HepG2 (cell line): ENCODE measurements around the gene CD79A. TPM values are rescaled to one million over a fixed set of nuclear protein-coding genes. Genes with fewer than 3 reads are reported as not detected.

ENCODE experiments used
- ATF1 ChIP-seq: IDR thresholded peaks from 2 replicates; pipeline ENCODE4 v1.6.1; 2016; ENCODE audit warnings: mild to moderate bottlenecking, control low read depth
- ATF4 ChIP-seq, 2 experiments: fragments of 450-650 bp in 1 of 2; sonication (generic) in 1 of 2; formaldehyde crosslinking; IDR thresholded peaks; 2 replicates each; pipeline versions ENCODE4 v1.5.0 to v1.8.0; 2020 to 2022; ENCODE audit warnings: mild to moderate bottlenecking in 1 of 2, missing genetic modification reagents in 1 of 2
- HCFC1 ChIP-seq: fragments of 150-350 bp; IDR thresholded peaks from 2 replicates; pipeline ENCODE4 v1.6.1; 2014; ENCODE audit warnings: low read depth, low read length
- ZKSCAN8 ChIP-seq: IDR thresholded peaks from 2 replicates; pipeline ENCODE4 v1.6.1; 2016; ENCODE audit warnings: borderline replicate concordance, missing genetic modification reagents, missing compliant biosample characterization
- polyA plus RNA-seq, 8 experiments: library from polyadenylated mRNA; depleted of rRNA in 3 of 8; stranded (reverse) in 7 of 8; unstranded in 1 of 8; fragments of >200 nt; fragmentation: Illumina TruSeq in 4 of 8; extraction: Trizol in 4 of 8; gene quantifications; 2 replicates each; pipeline versions ENCODE4 v1.2.1 to v1.2.3, GENCODE V29; 2011 to 2016; ENCODE audit warnings: low read depth in 4 of 8, missing spikeins in 1 of 8, mixed read lengths in 1 of 8; ENCODE audit not compliant: insufficient read depth in 1 of 8
- total RNA-seq, 5 experiments: library from RNA; depleted of rRNA; stranded (reverse); fragments of >200 nt; fragmentation: Illumina TruSeq; extraction: Trizol; gene quantifications; 2 replicates each; pipeline ENCODE4 v1.2.3, GENCODE V29; 2016; ENCODE audit warnings: low read depth in 1 of 5
- TF ChIP-seq, protein P1 (sequence below): sonication (generic); formaldehyde crosslinking; IDR thresholded peaks from 2 replicates; pipeline ENCODE4 v1.4.0; 2020; ENCODE audit warnings: mild to moderate bottlenecking, missing genetic modification reagents, borderline replicate concordance
- TF ChIP-seq, protein P2 (sequence below): sonication (generic); formaldehyde crosslinking; IDR thresholded peaks from 2 replicates; pipeline ENCODE4 v1.4.0; 2020; ENCODE audit warnings: missing genetic modification reagents
- TF ChIP-seq, protein P3 (sequence below), 2 experiments: sonication (generic) in 1 of 2; formaldehyde crosslinking in 1 of 2; IDR thresholded peaks; 2 replicates each; pipeline versions ENCODE4 v1.4.0 to v1.6.1; 2016 to 2020; ENCODE audit warnings: borderline replicate concordance in 1 of 2, low read depth in 1 of 2, mild to moderate bottlenecking in 1 of 2, missing genetic modification reagents in 1 of 2
- TF ChIP-seq, protein P4 (sequence below): sonication (generic); formaldehyde crosslinking; IDR thresholded peaks from 2 replicates; pipeline ENCODE4 v1.4.0; 2020; ENCODE audit warnings: missing genetic modification reagents, mild to moderate bottlenecking, borderline replicate concordance

CD79A gene
- total and polyA plus RNA-seq, 2 of the 13 experiments (the other 11 are each of a cell fraction or from before 2014, with no cell fraction given), result 0.24 to 0.33 TPM

DNA sequence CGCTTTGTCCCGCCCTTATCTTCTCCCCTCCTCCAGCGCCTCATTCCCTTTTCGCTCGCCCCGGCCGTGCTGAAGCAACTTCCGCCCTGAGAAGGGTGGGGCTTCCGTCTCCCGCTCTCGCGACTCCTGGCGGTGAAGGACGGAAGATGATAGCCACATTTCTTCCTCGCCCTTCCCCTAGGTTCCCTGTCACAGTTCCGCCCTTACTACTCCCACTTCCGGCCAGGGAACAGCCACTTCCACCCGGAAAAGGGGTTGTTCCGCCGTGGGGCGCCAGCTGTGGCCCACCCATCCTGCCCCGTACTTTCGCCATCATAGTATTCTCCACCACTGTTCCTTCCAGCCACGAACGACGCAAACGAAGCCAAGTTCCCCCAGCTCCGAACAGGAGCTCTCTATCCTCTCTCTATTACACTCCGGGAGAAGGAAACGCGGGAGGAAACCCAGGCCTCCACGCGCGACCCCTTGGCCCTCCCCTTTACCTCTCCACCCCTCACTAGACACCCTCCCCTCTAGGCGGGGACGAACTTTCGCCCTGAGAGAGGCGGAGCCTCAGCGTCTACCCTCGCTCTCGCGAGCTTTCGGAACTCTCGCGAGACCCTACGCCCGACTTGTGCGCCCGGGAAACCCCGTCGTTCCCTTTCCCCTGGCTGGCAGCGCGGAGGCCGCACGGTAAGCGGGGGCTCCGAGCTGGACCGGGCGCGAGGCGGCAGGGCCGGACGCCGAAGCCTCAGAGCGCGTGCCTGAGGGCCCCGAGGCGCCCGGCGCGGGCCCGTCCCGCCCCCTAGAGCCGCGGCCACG is 17.3 kb upstream of the CD79A start, which contains the start of gene RPS19 (continued):
- TF ChIP-seq, protein P1, sequence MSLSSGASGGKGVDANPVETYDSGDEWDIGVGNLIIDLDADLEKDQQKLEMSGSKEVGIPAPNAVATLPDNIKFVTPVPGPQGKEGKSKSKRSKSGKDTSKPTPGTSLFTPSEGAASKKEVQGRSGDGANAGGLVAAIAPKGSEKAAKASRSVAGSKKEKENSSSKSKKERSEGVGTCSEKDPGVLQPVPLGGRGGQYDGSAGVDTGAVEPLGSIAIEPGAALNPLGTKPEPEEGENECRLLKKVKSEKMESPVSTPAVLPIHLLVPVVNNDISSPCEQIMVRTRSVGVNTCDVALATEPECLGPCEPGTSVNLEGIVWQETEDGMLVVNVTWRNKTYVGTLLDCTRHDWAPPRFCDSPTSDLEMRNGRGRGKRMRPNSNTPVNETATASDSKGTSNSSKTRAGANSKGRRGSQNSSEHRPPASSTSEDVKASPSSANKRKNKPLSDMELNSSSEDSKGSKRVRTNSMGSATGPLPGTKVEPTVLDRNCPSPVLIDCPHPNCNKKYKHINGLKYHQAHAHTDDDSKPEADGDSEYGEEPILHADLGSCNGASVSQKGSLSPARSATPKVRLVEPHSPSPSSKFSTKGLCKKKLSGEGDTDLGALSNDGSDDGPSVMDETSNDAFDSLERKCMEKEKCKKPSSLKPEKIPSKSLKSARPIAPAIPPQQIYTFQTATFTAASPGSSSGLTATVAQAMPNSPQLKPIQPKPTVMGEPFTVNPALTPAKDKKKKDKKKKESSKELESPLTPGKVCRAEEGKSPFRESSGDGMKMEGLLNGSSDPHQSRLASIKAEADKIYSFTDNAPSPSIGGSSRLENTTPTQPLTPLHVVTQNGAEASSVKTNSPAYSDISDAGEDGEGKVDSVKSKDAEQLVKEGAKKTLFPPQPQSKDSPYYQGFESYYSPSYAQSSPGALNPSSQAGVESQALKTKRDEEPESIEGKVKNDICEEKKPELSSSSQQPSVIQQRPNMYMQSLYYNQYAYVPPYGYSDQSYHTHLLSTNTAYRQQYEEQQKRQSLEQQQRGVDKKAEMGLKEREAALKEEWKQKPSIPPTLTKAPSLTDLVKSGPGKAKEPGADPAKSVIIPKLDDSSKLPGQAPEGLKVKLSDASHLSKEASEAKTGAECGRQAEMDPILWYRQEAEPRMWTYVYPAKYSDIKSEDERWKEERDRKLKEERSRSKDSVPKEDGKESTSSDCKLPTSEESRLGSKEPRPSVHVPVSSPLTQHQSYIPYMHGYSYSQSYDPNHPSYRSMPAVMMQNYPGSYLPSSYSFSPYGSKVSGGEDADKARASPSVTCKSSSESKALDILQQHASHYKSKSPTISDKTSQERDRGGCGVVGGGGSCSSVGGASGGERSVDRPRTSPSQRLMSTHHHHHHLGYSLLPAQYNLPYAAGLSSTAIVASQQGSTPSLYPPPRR (CRISPR knock-in tag), result 0 out of 2 replicates have a peak, but pooled peaks have one; percentile 53
- TF ChIP-seq HCFC1 (peak; percentile 88), ATF1 (CRISPR knock-in tag) (peak; percentile 85), ATF4 (CRISPR knock-in tag; IDR thresholded peaks at IDR 0.05) (peak in 1 of 2 experiments; percentile 66; a peak in 1 of 4 replicates), ZKSCAN8 (CRISPR knock-in tag) (no peak)
- TF ChIP-seq, protein P2, sequence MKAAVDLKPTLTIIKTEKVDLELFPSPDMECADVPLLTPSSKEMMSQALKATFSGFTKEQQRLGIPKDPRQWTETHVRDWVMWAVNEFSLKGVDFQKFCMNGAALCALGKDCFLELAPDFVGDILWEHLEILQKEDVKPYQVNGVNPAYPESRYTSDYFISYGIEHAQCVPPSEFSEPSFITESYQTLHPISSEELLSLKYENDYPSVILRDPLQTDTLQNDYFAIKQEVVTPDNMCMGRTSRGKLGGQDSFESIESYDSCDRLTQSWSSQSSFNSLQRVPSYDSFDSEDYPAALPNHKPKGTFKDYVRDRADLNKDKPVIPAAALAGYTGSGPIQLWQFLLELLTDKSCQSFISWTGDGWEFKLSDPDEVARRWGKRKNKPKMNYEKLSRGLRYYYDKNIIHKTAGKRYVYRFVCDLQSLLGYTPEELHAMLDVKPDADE (CRISPR knock-in tag), result no peak
- TF ChIP-seq, protein P3, sequence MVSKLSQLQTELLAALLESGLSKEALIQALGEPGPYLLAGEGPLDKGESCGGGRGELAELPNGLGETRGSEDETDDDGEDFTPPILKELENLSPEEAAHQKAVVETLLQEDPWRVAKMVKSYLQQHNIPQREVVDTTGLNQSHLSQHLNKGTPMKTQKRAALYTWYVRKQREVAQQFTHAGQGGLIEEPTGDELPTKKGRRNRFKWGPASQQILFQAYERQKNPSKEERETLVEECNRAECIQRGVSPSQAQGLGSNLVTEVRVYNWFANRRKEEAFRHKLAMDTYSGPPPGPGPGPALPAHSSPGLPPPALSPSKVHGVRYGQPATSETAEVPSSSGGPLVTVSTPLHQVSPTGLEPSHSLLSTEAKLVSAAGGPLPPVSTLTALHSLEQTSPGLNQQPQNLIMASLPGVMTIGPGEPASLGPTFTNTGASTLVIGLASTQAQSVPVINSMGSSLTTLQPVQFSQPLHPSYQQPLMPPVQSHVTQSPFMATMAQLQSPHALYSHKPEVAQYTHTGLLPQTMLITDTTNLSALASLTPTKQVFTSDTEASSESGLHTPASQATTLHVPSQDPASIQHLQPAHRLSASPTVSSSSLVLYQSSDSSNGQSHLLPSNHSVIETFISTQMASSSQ (IDR thresholded peaks at IDR 0.05; ENCODE audit: low read depth), result peak; percentile 45; the same call in 1 of the 2 replicates
- TF ChIP-seq, protein P3 (CRISPR knock-in tag; IDR thresholded peaks at IDR 0.05; ENCODE audit: borderline replicate concordance), result peak; percentile 66
- TF ChIP-seq, protein P4, sequence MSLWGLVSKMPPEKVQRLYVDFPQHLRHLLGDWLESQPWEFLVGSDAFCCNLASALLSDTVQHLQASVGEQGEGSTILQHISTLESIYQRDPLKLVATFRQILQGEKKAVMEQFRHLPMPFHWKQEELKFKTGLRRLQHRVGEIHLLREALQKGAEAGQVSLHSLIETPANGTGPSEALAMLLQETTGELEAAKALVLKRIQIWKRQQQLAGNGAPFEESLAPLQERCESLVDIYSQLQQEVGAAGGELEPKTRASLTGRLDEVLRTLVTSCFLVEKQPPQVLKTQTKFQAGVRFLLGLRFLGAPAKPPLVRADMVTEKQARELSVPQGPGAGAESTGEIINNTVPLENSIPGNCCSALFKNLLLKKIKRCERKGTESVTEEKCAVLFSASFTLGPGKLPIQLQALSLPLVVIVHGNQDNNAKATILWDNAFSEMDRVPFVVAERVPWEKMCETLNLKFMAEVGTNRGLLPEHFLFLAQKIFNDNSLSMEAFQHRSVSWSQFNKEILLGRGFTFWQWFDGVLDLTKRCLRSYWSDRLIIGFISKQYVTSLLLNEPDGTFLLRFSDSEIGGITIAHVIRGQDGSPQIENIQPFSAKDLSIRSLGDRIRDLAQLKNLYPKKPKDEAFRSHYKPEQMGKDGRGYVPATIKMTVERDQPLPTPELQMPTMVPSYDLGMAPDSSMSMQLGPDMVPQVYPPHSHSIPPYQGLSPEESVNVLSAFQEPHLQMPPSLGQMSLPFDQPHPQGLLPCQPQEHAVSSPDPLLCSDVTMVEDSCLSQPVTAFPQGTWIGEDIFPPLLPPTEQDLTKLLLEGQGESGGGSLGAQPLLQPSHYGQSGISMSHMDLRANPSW (CRISPR knock-in tag), result no peak; the same call in 1 of the 2 replicates
